GM12874 (cell line): Measurements from ENCODE around the gene LRRC74A.

Experiments used
- TF ChIP-seq, protein P1 (sequence below): IDR thresholded peaks from 2 replicates; pipeline ENCODE4 v1.5.1; 2011; ENCODE audit warnings: low read depth, mild to moderate bottlenecking, control low read depth, low read length, moderate library complexity; ENCODE audit not compliant: insufficient read depth

The LRRC74A gene

DNA sequence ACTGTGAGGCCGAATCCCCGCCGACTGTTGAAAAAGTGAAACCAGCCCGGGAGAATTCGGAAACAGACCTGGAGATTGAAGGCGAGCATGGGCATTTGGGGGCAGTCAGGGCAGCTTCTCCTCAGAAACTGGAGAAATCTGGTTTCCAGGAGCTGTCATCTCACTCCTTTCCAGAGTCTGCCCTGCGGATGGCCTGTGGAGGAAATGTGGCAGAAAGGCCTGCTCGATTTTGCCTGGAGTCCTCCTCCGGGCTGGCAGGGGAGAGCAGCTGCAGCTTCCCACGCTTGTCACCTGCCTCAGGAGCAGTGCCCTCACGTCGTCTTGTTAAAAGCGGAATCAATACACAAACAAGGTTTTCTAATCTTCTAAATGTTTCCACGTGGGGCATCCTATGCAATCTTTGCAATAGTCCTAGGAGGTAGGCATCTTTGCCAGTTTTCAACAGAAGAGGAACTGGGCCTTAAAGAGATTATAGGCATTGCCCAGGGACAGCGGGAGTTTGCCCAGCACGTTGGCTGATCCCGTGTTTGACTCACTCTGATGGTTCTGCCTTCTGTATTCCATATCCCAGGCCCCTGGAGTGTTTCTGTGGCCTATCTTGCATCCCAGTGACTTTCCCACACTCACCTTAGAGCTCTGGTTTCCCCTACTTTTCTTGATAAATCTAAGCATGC lies 2.3 kb downstream of the LRRC74A start:
- TF ChIP-seq, protein P1, sequence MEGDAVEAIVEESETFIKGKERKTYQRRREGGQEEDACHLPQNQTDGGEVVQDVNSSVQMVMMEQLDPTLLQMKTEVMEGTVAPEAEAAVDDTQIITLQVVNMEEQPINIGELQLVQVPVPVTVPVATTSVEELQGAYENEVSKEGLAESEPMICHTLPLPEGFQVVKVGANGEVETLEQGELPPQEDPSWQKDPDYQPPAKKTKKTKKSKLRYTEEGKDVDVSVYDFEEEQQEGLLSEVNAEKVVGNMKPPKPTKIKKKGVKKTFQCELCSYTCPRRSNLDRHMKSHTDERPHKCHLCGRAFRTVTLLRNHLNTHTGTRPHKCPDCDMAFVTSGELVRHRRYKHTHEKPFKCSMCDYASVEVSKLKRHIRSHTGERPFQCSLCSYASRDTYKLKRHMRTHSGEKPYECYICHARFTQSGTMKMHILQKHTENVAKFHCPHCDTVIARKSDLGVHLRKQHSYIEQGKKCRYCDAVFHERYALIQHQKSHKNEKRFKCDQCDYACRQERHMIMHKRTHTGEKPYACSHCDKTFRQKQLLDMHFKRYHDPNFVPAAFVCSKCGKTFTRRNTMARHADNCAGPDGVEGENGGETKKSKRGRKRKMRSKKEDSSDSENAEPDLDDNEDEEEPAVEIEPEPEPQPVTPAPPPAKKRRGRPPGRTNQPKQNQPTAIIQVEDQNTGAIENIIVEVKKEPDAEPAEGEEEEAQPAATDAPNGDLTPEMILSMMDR: no peak

DNA sequence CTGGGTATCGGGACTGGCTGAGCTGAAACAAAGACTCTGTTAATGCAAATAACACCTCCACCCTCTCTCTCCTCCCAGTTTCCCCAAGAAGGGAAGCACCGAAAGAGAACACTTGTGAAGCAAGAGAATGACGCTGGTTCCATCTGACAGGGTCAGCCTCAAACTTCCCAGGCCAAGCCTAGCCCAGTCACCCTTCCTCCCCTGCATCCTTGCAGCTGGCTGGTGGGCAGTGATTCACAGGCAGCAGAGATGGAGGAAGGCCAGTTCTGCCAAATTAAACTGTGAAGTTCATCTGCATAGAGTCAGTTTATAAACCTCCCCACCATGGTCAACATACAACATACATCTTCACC lies 2.8 kb downstream of the LRRC74A start:
- TF ChIP-seq, protein P1: no peak

DNA sequence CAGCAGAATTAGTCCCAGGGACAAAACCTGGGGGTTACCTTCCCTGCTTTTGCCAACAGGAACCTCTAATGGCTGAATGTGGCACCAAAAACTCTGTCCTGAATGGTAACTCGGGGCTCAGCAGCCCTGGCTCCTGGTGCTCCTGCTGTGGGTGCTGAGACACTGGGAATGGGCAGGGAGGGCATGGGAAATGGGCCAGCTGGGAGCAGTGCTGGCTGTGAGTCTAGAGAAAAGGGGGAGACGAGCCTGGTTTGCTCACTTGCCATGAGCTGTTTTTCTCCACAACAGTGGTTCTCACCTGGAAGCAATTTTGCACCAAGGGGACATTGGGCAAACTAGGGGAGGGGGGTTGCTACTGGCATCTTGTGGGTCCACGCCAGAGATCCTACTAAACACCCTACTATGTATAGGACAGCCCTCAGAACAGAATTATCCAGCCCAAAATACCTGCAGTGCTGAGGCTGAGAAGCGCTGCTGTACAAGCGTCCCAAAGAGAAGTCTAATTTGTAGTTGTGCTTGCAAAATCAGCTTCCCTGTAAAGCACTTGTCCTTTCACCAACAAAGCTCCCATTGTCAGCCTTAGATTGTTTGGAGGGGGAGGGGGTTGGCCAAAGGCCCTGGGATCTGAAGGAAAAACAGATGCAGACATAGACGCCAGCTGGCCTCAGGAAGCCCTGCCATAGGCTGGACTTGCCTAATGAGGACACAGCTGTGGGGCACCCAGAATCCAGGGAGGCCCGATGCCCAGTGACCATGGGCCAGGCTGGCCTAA lies 3.6 kb downstream of the LRRC74A start:
- TF ChIP-seq, protein P1: no peak

DNA sequence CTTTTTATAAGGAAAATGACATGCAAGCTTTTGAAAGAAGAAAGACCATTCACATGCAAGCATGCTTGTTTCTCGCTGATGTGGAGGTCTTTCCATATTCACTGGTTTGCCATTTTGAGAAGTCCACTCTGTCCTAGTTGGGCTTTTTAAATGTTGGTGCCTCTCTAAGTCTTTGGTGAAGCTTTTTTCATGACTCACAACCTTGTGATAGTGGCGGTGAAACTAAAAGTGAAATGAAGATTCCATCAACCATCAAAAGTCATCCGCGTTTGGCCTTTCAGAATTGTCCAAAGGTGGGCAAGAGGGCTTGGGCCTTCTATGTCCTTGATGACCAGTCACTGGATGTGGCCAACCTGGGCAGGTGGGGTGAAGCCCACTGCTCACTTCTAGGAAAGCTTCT lies 4.3 kb downstream of the LRRC74A start:
- TF ChIP-seq, protein P1: no peak

DNA sequence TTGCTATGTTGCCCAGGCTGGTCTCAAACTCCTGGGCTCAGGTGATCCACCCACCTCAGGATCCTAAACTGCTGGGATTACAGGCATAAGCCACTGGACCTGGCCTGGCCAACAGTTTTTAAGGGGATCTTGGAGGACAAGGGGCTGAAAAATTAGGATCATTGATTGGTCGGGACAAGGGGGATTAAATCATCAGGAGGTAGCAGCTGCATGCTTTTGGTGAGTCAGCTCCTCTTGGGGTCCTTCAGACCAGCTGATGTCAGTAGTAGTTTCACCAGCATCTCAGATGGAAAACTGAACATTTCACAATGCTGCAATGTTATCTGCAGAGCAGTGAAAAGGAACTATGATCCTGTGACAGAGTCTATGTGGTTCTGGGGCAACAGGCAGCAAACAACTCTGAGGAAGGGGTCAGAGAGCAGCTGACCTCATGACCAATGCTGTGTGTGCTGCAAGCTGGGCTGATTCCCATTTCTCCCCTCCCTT lies 6.3 kb downstream of the LRRC74A start:
- TF ChIP-seq, protein P1: no peak

DNA sequence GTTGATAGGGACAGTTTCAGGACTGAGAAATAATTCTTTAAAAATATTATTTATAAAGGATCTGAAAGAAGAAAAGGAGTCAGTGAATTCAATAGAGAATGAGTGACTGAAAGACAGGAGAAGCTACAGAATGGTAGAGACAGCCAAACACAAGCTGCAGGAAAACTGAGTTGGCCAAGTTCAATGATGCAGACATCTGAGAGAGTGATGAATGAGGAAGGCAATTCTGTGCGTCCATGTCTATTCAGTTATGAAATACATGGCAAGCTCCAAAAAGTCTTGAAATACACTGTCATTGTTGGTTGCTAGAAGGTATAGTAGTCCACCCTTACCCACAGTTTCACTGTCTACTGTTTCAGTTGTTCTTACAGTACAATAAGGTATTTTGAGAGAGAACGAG lies 6.8 kb downstream of the LRRC74A start:
- TF ChIP-seq, protein P1: no peak

DNA sequence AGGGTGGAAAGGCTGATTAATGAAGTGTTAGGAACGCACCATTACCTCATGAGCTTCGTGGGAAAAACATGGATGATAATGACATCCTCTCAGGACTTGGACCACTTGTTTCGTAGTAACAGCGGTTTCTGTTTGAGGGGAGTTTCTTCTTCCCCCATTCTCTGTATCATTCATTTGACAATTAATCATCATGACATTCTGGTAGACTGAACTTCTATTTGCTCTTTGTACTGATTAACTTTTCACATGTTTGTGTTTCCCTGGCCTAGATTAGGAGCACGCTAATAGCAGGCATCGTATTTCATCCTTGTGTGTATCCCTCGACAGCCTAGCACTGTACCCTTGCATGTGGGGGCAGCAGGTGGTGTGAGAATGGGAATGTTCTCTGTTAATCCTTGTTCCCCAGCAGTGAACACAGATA lies 8.0 kb downstream of the LRRC74A start:
- TF ChIP-seq, protein P1: no peak
